Neuronal stem cell (in vitro differentiated cells): ENCODE results near the gene CHCHD3.

Experiments used
- DNase-seq: peaks from one replicate; pipeline ENCODE4 v3.0.0-alpha.2; 2013; ENCODE audit warnings: low spot score
- H2AFZ ChIP-seq: one replicate; pipeline ENCODE4 v1.6.1; 2013; ENCODE audit warnings: mild to moderate bottlenecking, low read length, inconsistent platforms
- H2AK5ac ChIP-seq: 2 replicates; pipeline ENCODE4 v1.6.1; 2013; ENCODE audit warnings: low read depth, mild to moderate bottlenecking, inconsistent platforms, low read length, moderate library complexity, mixed read lengths
- H2BK120ac ChIP-seq: 2 replicates; pipeline ENCODE4 v1.6.1; 2013; ENCODE audit warnings: low read depth, mild to moderate bottlenecking, inconsistent platforms, low read length, moderate library complexity, mixed read lengths
- H2BK12ac ChIP-seq: one replicate; pipeline ENCODE4 v1.6.1; 2013; ENCODE audit warnings: low read length, inconsistent platforms
- H2BK15ac ChIP-seq: 2 replicates; pipeline ENCODE4 v1.6.1; 2013; ENCODE audit warnings: mild to moderate bottlenecking, low read length, inconsistent platforms, mixed read lengths
- H2BK5ac ChIP-seq: one replicate; pipeline ENCODE4 v1.6.1; 2013; ENCODE audit warnings: inconsistent platforms, mild to moderate bottlenecking, low read length, moderate library complexity
- H3K14ac ChIP-seq: one replicate; pipeline ENCODE4 v1.6.1; 2013; ENCODE audit warnings: low read length, inconsistent platforms
- H3K18ac ChIP-seq: 2 replicates; pipeline ENCODE4 v1.6.1; 2013; ENCODE audit warnings: low read length, inconsistent platforms
- H3K23ac ChIP-seq: 2 replicates; pipeline ENCODE4 v1.6.1; 2013; ENCODE audit warnings: low read depth, mild to moderate bottlenecking, mixed read lengths, low read length, inconsistent platforms; ENCODE audit not compliant: poor library complexity
- H3K27ac ChIP-seq: replicated peaks from 3 replicates; pipeline ENCODE4 v1.5.1; 2013; ENCODE audit warnings: low read length, inconsistent platforms
- H3K27me3 ChIP-seq, 3 experiments: 2 replicates each; pipeline ENCODE4 v1.6.1; 2013; ENCODE audit warnings: low read length in 3 of 3, mild to moderate bottlenecking in 2 of 3, inconsistent platforms in 1 of 3, low read depth in 1 of 3, mixed read lengths in 1 of 3, moderate library complexity in 1 of 3; ENCODE audit not compliant: control insufficient read depth in 3 of 3, insufficient read depth in 3 of 3
- H3K36me3 ChIP-seq, 2 donors: replicated peaks in 1 of 2; 2 replicates each; pipeline ENCODE4 v1.6.1; 2013; ENCODE audit warnings: low read length in 2 of 2; ENCODE audit not compliant: control insufficient read depth in 2 of 2, insufficient read depth in 2 of 2
- H3K4ac ChIP-seq: 2 replicates; pipeline ENCODE4 v1.6.1; 2013; ENCODE audit warnings: inconsistent platforms, mild to moderate bottlenecking, low read length, moderate library complexity
- H3K4me1 ChIP-seq, 2 donors: 1 replicate in 1 of 2; 2 replicates in 1 of 2; pipeline ENCODE4 v1.6.1; 2013; ENCODE audit warnings: low read length in 2 of 2, low read depth in 1 of 2; ENCODE audit not compliant: control insufficient read depth in 2 of 2, insufficient read depth in 1 of 2
- H3K4me2 ChIP-seq: one replicate; pipeline ENCODE4 v1.6.1; 2013; ENCODE audit warnings: mild to moderate bottlenecking, low read length, inconsistent platforms; ENCODE audit not compliant: insufficient read depth, poor library complexity, severe bottlenecking
- H3K4me3 ChIP-seq, 2 donors: 2 replicates each; pipeline ENCODE4 v1.5.1; 2013; ENCODE audit warnings: low read length in 2 of 2, mild to moderate bottlenecking in 2 of 2, inconsistent platforms in 1 of 2, moderate library complexity in 1 of 2
- H3K79me1 ChIP-seq: one replicate; pipeline ENCODE4 v1.6.1; 2013; ENCODE audit warnings: low read depth, mild to moderate bottlenecking, inconsistent platforms, low read length, moderate library complexity
- H3K9ac ChIP-seq: one replicate; pipeline ENCODE4 v1.6.1; 2013; ENCODE audit warnings: mild to moderate bottlenecking, low read depth, low read length, inconsistent platforms; ENCODE audit not compliant: poor library complexity
- H3K9me3 ChIP-seq, 2 donors: replicated peaks in 1 of 2; 2 replicates each; pipeline versions ENCODE3 to v1.6.1; 2013; ENCODE audit warnings: low read length in 2 of 2, mild to moderate bottlenecking in 2 of 2, inconsistent platforms in 1 of 2, low read depth in 1 of 2, mixed read lengths in 1 of 2, moderate library complexity in 1 of 2; ENCODE audit not compliant: control insufficient read depth in 2 of 2, insufficient read depth in 1 of 2
- H4K8ac ChIP-seq: one replicate; pipeline ENCODE4 v1.6.1; 2013; ENCODE audit warnings: low read depth, mild to moderate bottlenecking, inconsistent platforms, low read length, moderate library complexity
- H4K91ac ChIP-seq: one replicate; pipeline ENCODE4 v1.6.1; 2013; ENCODE audit warnings: low read length, low read depth, mild to moderate bottlenecking, inconsistent platforms; ENCODE audit not compliant: poor library complexity
- whole genome bisulfite sequencing, 2 donors: extraction: QIAGEN DNeasy Blood & Tissue Kit; methylation state at CpG; one replicate each; pipeline ENCODE4 v1.1.7; 2013; ENCODE audit warnings: missing lambda C conversion rate in 2 of 2, mixed read lengths in 1 of 2; ENCODE audit not compliant: insufficient read length in 2 of 2, insufficient replicate concordance in 1 of 2; ENCODE audit errors: extremely low coverage in 2 of 2; 5-methylcytosine and 5-hydroxymethylcytosine counted together

CHCHD3 gene

DNA sequence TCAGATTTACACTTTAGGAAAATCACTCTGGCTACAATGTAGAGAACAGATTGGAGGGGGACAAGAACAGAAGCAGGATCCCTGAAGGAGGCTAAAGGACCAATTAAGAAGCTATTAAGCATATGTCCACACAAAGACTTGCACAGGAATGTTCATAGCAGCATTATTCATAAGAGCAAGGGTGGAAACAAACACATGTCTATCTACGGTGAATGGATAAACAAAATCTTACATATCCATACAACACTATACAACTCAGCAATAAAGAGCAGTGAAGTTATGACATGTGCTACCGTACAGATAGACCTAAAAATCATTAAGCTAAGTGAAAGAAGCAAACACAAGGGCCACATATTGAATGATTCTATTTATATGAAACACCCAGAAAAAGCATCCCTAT lies 10.4 kb downstream of the CHCHD3 start:
- no peak overlapping the region for H3K4ac ChIP-seq
- no peak overlapping the region for H3K27ac ChIP-seq
- H2AK5ac ChIP-seq, result no peak overlapping the region
- H3K36me3 ChIP-seq, result peaks cover 6 to 56% of the 10 kb centered on the region in 2 donors
- no peak overlapping the region for H2BK120ac ChIP-seq
- H3K27me3 ChIP-seq, result no peaks in the 10 kb centered on the region
- H3K9ac ChIP-seq, result no peak overlapping the region
- H3K14ac ChIP-seq, result no peak overlapping the region
- H3K9me3 ChIP-seq, result no peaks in the 10 kb centered on the region
- H3K4me3 ChIP-seq, result no peak overlapping the region
- H4K8ac ChIP-seq, result no peak overlapping the region
- no peak overlapping the region for H4K91ac ChIP-seq
- DNase-seq, result no peak
- H2BK15ac ChIP-seq, result no peak overlapping the region
- H3K4me1 ChIP-seq, result peaks cover 0 to 4% of the 10 kb centered on the region in 2 donors
- H3K18ac ChIP-seq, result no peak overlapping the region
- H3K23ac ChIP-seq, result no peak overlapping the region
- peaks cover 5% of the 10 kb centered on the region for H3K79me1 ChIP-seq
- no peak overlapping the region for H3K4me2 ChIP-seq
- no peak overlapping the region for H2BK5ac ChIP-seq
- WGBS, 2 donors, result no CpG with 5 or more reads among the region's 2 CpGs
- H2AFZ ChIP-seq, result no peak overlapping the region
- H2BK12ac ChIP-seq, result no peak overlapping the region

- no peak overlapping the region for H3K23ac ChIP-seq
- H3K27me3 ChIP-seq, result no peaks in the 10 kb centered on the region
- H3K27ac ChIP-seq, result no peak overlapping the region
- H3K9me3 ChIP-seq, result no peaks in the 10 kb centered on the region
- no peak overlapping the region for H2BK15ac ChIP-seq
- no peak overlapping the region for H4K91ac ChIP-seq
- no peak for DNase-seq
- H3K4me3 ChIP-seq, result no peak overlapping the region
- H3K9ac ChIP-seq, result no peak overlapping the region
- H3K79me1 ChIP-seq, result peaks cover 7% of the 10 kb centered on the region
- WGBS, 2 donors, result no CpG with 5 or more reads among the region's 2 CpGs
- H3K4me2 ChIP-seq, result no peak overlapping the region
- H2AFZ ChIP-seq, result no peak overlapping the region
- H3K4me1 ChIP-seq, result peaks cover 0 to 4% of the 10 kb centered on the region in 2 donors
- H2AK5ac ChIP-seq, result no peak overlapping the region
- no peak overlapping the region for H2BK120ac ChIP-seq
- no peak overlapping the region for H3K4ac ChIP-seq
- H4K8ac ChIP-seq, result no peak overlapping the region
- no peak overlapping the region for H2BK12ac ChIP-seq
- no peak overlapping the region for H3K14ac ChIP-seq
- no peak overlapping the region for H2BK5ac ChIP-seq
- H3K18ac ChIP-seq, result no peak overlapping the region
- H3K36me3 ChIP-seq, result peaks cover 6 to 53% of the 10 kb centered on the region in 2 donors
These were observed 11.3 kb downstream of the CHCHD3 start for GRCh38 chr7:133070562-133070961.

DNA sequence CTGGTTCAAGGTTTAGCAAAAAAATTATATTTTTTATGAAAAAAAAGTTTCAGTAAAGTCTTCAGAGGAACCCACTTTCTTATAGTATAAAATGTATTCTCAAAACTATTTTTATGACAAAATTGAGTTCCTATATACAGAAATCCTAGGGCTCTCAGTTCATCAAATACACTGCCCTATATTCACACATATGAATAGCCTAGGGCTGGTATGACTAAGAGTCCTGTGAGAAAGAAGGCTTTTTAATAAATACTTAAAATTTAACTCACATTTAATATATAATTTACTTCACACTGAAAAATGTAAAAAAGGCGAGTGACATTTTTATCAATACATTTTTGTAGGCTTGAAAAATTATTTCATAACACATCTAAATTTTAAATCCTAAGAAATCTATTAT lies 16.6 kb downstream of the CHCHD3 start:
- H2BK120ac ChIP-seq, result no peak overlapping the region
- no peak overlapping the region for H4K8ac ChIP-seq
- no peak overlapping the region for H2BK12ac ChIP-seq
- WGBS, 2 donors, result no CpG with 5 or more reads among the region's 1 CpG
- H3K14ac ChIP-seq, result no peak overlapping the region
- H3K27me3 ChIP-seq, result no peaks in the 10 kb centered on the region
- H3K9me3 ChIP-seq, result no peaks in the 10 kb centered on the region
- DNase-seq, result no peak
- H3K4me3 ChIP-seq, result no peak overlapping the region
- H3K79me1 ChIP-seq, result peaks cover 2% of the 10 kb centered on the region
- no peak overlapping the region for H3K4ac ChIP-seq
- H3K18ac ChIP-seq, result no peak overlapping the region
- no peak overlapping the region for H3K4me2 ChIP-seq
- H3K27ac ChIP-seq, result no peak overlapping the region
- peaks cover 6 to 50% of the 10 kb centered on the region in 2 donors for H3K36me3 ChIP-seq
- no peak overlapping the region for H2BK15ac ChIP-seq
- no peak overlapping the region for H2AFZ ChIP-seq
- H3K9ac ChIP-seq, result no peak overlapping the region
- no peak overlapping the region for H2BK5ac ChIP-seq
- H2AK5ac ChIP-seq, result no peak overlapping the region
- H3K23ac ChIP-seq, result no peak overlapping the region
- peaks cover 0 to 1% of the 10 kb centered on the region in 2 donors for H3K4me1 ChIP-seq
- H4K91ac ChIP-seq, result no peak overlapping the region

DNA sequence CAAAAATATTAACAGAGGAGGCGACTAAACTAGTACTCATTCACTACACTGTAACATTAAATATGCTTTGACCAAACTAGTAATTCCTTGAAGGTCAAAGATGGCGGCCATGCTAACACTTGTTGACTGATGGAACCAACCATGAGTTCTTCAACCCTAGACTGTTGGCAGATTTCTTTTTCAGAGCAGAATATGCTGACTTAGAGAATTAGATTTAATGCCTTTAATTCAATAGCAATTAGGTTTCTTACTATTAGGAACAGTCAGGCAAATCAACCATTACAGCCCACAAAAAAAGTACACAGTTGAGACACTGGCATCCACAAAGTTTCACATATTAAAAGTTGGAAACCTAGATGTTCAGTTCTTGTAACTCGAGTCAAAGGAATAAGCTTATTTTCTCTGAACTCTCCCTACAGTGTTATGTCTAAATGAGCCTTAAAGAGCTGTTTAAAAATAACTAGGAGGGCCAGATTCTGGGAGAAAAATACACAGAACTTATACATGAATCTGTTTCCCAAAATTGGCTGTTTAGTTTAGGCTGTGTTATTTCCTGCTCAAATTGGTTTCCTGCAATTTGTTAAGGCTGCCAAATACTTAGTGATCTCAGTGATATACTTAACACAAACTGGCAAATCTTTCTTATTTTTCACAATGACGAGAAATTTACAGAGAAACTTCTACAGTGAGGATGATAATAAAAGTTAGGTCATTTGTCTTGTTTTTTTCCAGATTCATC lies 17.6 kb downstream of the CHCHD3 start:
- no peak overlapping the region for H2BK5ac ChIP-seq
- H2BK120ac ChIP-seq, result no peak overlapping the region
- no peak overlapping the region for H3K23ac ChIP-seq
- no peak overlapping the region for H3K18ac ChIP-seq
- peaks cover 0 to 1% of the 10 kb centered on the region in 2 donors for H3K4me1 ChIP-seq
- no peak for DNase-seq
- H3K79me1 ChIP-seq, result peaks cover 4% of the 10 kb centered on the region
- H3K4me2 ChIP-seq, result no peak overlapping the region
- no peaks in the 10 kb centered on the region for H3K27me3 ChIP-seq
- H4K91ac ChIP-seq, result no peak overlapping the region
- H3K9ac ChIP-seq, result no peak overlapping the region
- H3K27ac ChIP-seq, result no peak overlapping the region
- peaks cover 6 to 39% of the 10 kb centered on the region in 2 donors for H3K36me3 ChIP-seq
- no peak overlapping the region for H2AK5ac ChIP-seq
- no peak overlapping the region for H2AFZ ChIP-seq
- H3K4ac ChIP-seq, result no peak overlapping the region
- no peak overlapping the region for H4K8ac ChIP-seq
- no peak overlapping the region for H3K4me3 ChIP-seq
- WGBS, 2 donors, result no CpG with 5 or more reads among the region's 4 CpGs
- no peak overlapping the region for H2BK15ac ChIP-seq
- H3K9me3 ChIP-seq, result no peaks in the 10 kb centered on the region
- H2BK12ac ChIP-seq, result no peak overlapping the region
- no peak overlapping the region for H3K14ac ChIP-seq
